Anterior cingulate cortex (tissue), 58 donors: ENCODE results near the gene FCRL6.

Experiments
- DNase-seq, 58 donors: peaks; one replicate each; lab custom pipeline; 2025; lab: John Stamatoyannopoulos, UW

Gene FCRL6

GRCh38 chr1:159802111-159802510 is at the start of gene FCRL6:
Gene FCRL6, plus strand, starts transcription at chr1:159802360. Its CDS starts 65 bp downstream, at chr1:159802425.
- DNase-seq: no peak

GRCh38 chr1:159753386-159753785 is 48.8 kb upstream of the FCRL6 start:
- no peak for DNase-seq

GRCh38 chr1:159755451-159756007 is 46.6 kb upstream of the FCRL6 start:
- no peak for DNase-seq

- no peak for DNase-seq
These were observed 45.8 kb upstream of the FCRL6 start for GRCh38 chr1:159756397-159756796.

- no peak for DNase-seq
These were observed 38.5 kb upstream of the FCRL6 start for GRCh38 chr1:159763686-159764085.

- DNase-seq: no peak
These were observed 36.4 kb upstream of the FCRL6 start for GRCh38 chr1:159765806-159766205.

GRCh38 chr1:159771127-159771895 is 30.8 kb upstream of the FCRL6 start:
- no peak for DNase-seq

GRCh38 chr1:159774465-159774864 is 27.7 kb upstream of the FCRL6 start:
- no peak for DNase-seq

GRCh38 chr1:159775716-159776115 is 26.4 kb upstream of the FCRL6 start:
- DNase-seq: no peak

- no peak for DNase-seq
These were observed 23.9 kb upstream of the FCRL6 start for GRCh38 chr1:159778266-159778665.

- no peak for DNase-seq
These were observed 22.7 kb upstream of the FCRL6 start for GRCh38 chr1:159779403-159779851.

GRCh38 chr1:159780583-159781582 is 21.3 kb upstream of the FCRL6 start, which contains the start of gene DUSP23:
Gene DUSP23, plus strand, starts transcription at chr1:159780962. Its CDS starts 139 bp downstream, at chr1:159781101.
- DNase-seq: peak; percentile 55 to 98 (median 95)

GRCh38 chr1:159781992-159782391 is 20.2 kb upstream of the FCRL6 start:
- no peak for DNase-seq

GRCh38 chr1:159783724-159784123 is 18.4 kb upstream of the FCRL6 start:
- no peak for DNase-seq

GRCh38 chr1:159786465-159786864 is 15.7 kb upstream of the FCRL6 start:
- DNase-seq: no peak

- DNase-seq: peak in 2 of 58 donors; percentile 1 to 5
These were observed 15.2 kb upstream of the FCRL6 start for GRCh38 chr1:159786966-159787365.

- DNase-seq: no peak
These were observed 11.8 kb upstream of the FCRL6 start for GRCh38 chr1:159790237-159790917.

GRCh38 chr1:159791031-159791430 is 11.1 kb upstream of the FCRL6 start:
- DNase-seq: no peak

- peak in 2 of 58 donors; percentile 3 for DNase-seq
These were observed 10.7 kb upstream of the FCRL6 start for GRCh38 chr1:159791461-159791860.

- no peak for DNase-seq
These were observed 6.6 kb upstream of the FCRL6 start for GRCh38 chr1:159795534-159795933.
